Effector memory CD4-positive, alpha-beta T cell (primary cell): ENCODE results near the gene SEZ6L.

ENCODE experiments used
- DNase-seq, 3 donors: peaks; one replicate each; pipeline ENCODE4 v3.0.0-alpha.2; 2020
- H3K27ac ChIP-seq: 2 replicates; pipeline ENCODE4 v1.7.0; 2013; ENCODE audit warnings: mild to moderate bottlenecking, low read length, moderate library complexity; ENCODE audit not compliant: insufficient read depth, poor library complexity, severe bottlenecking
- H3K27me3 ChIP-seq: replicated peaks from 2 replicates; pipeline ENCODE4 v1.7.0; 2013; ENCODE audit warnings: mild to moderate bottlenecking, low read length; ENCODE audit not compliant: insufficient read depth, control insufficient read depth, poor library complexity, severe bottlenecking
- H3K36me3 ChIP-seq: 2 replicates; pipeline ENCODE4 v1.7.0; 2013; ENCODE audit warnings: mild to moderate bottlenecking, low read length, moderate library complexity; ENCODE audit not compliant: control insufficient read depth, insufficient read depth
- H3K4me1 ChIP-seq: 2 replicates; pipeline ENCODE4 v1.7.0; 2013; ENCODE audit warnings: low read length, mild to moderate bottlenecking; ENCODE audit not compliant: control insufficient read depth, insufficient read depth, poor library complexity, severe bottlenecking
- H3K4me3 ChIP-seq: 2 replicates; pipeline ENCODE4 v1.7.0; 2013; ENCODE audit warnings: low read length, low read depth, mild to moderate bottlenecking; ENCODE audit not compliant: insufficient read depth, poor library complexity, severe bottlenecking
- H3K9me3 ChIP-seq: 2 replicates; pipeline ENCODE4 v1.7.0; 2013; ENCODE audit warnings: mild to moderate bottlenecking, low read length, moderate library complexity; ENCODE audit not compliant: control insufficient read depth

SEZ6L gene

DNA sequence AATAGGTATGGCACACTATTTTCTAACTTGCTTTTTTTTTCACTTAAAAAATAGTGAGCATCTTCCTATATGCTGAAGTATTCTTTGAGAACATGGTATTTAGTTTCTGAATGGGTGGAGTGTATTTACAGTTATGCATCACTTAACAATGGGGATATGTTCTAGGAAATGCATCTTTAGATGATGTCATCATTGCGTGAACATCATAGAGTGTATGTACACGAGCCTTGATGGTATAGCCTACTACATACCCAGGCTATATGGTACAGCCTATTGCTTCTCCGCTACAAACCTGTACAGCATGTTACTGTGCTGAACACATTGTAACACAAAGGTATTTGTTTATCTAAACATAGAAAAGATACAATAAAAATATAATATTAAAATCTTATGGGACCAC lies 135.5 kb downstream of the SEZ6L start:
- Histone ChIP-seq H3K4me1 (no peaks in the 10 kb centered on the region), H3K27ac (no peak overlapping the region), H3K4me3 (no peak overlapping the region), H3K36me3 (no peaks in the 10 kb centered on the region), H3K27me3 (no peaks in the 10 kb centered on the region), H3K9me3 (no peaks in the 10 kb centered on the region)
- no peak for DNase-seq

DNA sequence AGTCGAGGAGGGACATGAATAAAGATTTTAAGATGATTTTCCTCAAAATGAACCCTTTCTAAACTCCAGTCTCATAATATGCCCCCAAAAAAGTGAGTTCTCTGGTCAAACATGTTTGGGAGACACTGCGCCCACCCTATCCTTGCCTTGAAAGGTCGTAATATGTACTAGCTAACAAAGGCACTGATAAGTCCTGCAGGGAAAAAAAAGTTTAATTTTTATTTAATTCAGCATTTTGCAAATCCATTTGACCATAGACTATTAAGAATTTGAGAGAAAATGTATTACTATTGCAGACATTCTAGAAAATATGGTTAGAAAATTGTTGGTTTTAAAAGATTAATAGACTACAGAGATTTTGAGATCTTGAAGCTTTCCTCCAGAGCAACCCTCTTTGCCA lies 139.2 kb downstream of the SEZ6L start:
- Histone ChIP-seq H3K4me1 (no peaks in the 10 kb centered on the region), H3K36me3 (no peaks in the 10 kb centered on the region), H3K27me3 (no peaks in the 10 kb centered on the region), H3K27ac (no peak overlapping the region), H3K4me3 (no peak overlapping the region), H3K9me3 (no peaks in the 10 kb centered on the region)
- no peak for DNase-seq

DNA sequence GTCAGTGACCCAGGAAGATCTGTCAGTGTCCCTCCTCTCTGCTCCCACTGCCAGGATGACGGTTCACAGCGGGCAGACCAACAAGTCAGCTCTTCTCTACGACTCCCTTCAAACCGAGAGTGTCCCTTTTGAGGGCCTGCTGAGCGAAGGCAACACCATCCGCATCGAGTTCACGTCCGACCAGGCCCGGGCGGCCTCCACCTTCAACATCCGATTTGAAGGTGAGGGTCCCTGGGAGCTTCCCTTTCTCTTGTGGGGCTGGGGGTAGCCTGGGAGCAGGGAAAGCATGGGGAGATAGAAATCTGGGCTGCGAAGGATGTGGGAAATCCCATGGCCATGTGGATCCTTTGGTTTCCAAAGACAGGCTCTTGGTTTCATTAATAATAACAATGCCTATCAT lies 141.4 kb downstream of the SEZ6L start:
- Histone ChIP-seq H3K4me3 (no peak overlapping the region), H3K9me3 (no peaks in the 10 kb centered on the region), H3K27ac (no peak overlapping the region), H3K36me3 (no peaks in the 10 kb centered on the region), H3K4me1 (no peaks in the 10 kb centered on the region), H3K27me3 (no peaks in the 10 kb centered on the region)
- no peak for DNase-seq

DNA sequence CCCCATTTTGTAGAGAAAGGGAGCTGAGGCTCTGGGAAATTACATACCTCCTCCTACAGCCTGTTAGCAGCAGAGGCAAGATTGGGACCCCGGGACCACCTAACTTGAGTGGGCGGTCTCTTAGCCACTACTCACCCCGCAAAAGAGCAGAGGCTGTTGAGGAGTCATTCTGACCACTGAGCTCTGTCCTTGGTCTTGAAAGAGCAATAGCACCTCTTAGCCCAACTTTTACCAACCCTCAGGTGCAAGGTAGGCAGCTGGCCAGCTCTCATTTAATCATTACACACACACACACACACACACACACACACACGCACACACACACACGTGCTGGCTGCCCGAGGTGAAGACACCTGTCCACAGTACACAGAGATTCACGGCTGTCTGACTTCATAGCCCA lies 144.0 kb downstream of the SEZ6L start:
- no peak for DNase-seq
- H3K27me3 ChIP-seq = no peaks in the 10 kb centered on the region
- H3K4me1 ChIP-seq = no peaks in the 10 kb centered on the region
- no peaks in the 10 kb centered on the region for H3K36me3 ChIP-seq
- H3K27ac ChIP-seq = no peak overlapping the region
- H3K4me3 ChIP-seq = no peak overlapping the region
- no peaks in the 10 kb centered on the region for H3K9me3 ChIP-seq

DNA sequence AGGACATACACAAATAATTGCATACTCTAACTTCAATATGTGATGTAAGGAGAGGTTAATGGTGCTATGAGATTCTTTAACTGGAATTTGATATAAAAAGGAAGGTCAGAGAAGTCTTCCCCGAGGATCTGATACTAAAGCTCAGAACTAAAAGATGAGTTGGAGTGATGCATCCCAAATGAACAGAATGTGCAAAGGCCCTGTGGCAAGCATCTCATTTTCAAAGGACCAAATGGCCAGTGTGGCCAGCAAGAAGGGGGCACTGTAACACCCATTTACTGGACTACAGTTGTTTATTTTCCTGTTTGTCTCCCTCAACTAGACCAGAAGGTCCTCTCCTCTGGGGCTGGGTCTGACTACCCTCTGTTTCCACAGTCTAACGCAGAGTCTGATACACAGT lies 144.9 kb downstream of the SEZ6L start:
- DNase-seq = no peak
- H3K9me3 ChIP-seq = no peaks in the 10 kb centered on the region
- no peaks in the 10 kb centered on the region for H3K36me3 ChIP-seq
- no peak overlapping the region for H3K27ac ChIP-seq
- H3K27me3 ChIP-seq = no peaks in the 10 kb centered on the region
- no peaks in the 10 kb centered on the region for H3K4me1 ChIP-seq
- no peak overlapping the region for H3K4me3 ChIP-seq

DNA sequence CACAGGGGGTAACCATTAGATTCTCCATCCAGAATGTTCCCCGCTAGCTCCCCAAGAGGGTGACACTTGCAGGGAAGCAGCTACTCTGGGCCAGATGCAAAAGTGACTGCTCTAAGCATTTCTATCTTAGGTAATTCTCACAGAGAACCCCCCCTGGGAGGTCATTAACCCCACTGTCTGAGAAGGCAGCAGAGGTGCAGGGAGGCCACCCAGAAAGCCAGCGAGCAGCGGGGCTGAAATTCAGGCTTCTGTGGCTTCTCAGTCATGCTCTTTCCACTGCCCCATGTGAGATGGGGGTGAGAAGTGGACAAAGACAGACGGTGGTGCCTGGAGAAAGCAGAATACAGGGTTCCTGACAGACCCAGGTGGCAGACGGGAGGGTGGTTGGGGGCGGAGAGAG lies 145.4 kb downstream of the SEZ6L start:
- Histone ChIP-seq H3K4me1 (no peaks in the 10 kb centered on the region), H3K27ac (no peak overlapping the region), H3K4me3 (no peak overlapping the region), H3K27me3 (no peaks in the 10 kb centered on the region), H3K36me3 (no peaks in the 10 kb centered on the region), H3K9me3 (no peaks in the 10 kb centered on the region)
- DNase-seq = no peak

DNA sequence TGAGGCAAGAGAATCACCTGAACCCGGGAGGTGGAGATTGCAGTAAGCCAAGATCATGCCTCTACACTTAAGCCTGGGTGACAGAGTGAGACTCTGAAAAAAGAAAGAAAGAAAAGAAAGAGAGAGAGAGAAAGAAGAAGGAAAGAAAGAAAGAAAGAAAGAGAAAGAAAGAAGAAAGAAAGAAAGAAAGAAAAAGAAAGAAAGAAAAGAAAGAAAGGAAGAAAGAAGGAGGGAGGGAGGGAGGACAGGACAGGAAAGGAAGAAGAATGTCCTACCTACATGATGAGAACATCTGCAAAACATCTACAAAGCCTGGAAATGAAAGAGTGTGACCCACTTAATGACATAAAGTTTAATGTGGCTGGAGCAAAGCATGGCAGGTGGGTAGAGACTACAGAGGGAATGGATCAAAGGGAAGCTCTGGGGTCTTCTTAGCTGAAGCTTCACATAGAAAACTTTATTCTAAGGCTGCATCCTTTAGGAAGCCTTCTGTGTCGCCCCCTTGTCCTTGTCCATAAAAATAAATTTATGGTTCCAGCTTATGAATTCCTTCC lies 147.5 kb downstream of the SEZ6L start:
- no peak for DNase-seq
- no peaks in the 10 kb centered on the region for H3K36me3 ChIP-seq
- no peaks in the 10 kb centered on the region for H3K4me1 ChIP-seq
- no peak overlapping the region for H3K4me3 ChIP-seq
- H3K27me3 ChIP-seq = no peaks in the 10 kb centered on the region
- no peaks in the 10 kb centered on the region for H3K9me3 ChIP-seq
- H3K27ac ChIP-seq = no peak overlapping the region

DNA sequence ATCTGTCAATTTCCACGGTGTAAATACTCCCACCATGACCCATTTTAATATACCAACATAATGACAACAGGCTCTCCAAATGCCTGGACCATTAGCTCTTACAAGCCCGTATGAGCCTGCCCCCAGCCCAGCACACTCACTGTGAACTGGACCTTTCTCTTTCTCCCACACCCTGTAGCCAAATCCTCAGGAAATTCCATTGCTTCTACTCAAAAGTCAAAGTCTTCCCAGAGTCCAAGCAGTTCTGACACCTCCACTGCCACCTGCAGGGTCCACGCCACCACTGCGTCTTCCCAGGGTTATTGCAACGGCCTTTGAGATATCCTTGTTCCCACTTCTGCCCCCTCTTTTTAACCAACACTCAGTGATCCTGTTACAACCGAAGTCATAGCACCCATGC lies 149.7 kb downstream of the SEZ6L start:
- no peak overlapping the region for H3K27ac ChIP-seq
- H3K36me3 ChIP-seq = no peaks in the 10 kb centered on the region
- H3K27me3 ChIP-seq = no peaks in the 10 kb centered on the region
- H3K9me3 ChIP-seq = no peaks in the 10 kb centered on the region
- no peak overlapping the region for H3K4me3 ChIP-seq
- no peak for DNase-seq
- no peaks in the 10 kb centered on the region for H3K4me1 ChIP-seq

DNA sequence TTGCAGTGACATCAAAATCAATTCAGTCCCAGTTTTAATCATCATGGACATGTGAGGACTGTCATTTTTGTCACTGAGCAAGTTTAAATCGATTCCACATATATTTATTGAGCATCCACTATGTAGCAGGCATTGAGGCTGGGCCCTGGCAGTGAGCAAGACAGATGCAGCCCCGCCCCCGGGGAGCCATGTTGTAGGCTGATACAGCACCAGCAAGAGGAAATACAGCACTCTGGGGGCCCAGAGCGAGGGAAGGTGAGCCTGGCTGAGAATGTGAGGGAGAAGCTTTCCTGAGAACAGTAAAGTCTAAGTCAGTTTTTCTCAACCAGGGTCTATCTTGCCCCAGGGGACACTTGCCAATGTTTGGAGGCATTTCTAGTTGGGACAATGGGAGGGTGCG lies 151.2 kb downstream of the SEZ6L start:
- Histone ChIP-seq H3K4me3 (no peak overlapping the region), H3K36me3 (no peaks in the 10 kb centered on the region), H3K27me3 (no peaks in the 10 kb centered on the region), H3K9me3 (no peaks in the 10 kb centered on the region), H3K27ac (no peak overlapping the region), H3K4me1 (no peaks in the 10 kb centered on the region)
- no peak for DNase-seq

DNA sequence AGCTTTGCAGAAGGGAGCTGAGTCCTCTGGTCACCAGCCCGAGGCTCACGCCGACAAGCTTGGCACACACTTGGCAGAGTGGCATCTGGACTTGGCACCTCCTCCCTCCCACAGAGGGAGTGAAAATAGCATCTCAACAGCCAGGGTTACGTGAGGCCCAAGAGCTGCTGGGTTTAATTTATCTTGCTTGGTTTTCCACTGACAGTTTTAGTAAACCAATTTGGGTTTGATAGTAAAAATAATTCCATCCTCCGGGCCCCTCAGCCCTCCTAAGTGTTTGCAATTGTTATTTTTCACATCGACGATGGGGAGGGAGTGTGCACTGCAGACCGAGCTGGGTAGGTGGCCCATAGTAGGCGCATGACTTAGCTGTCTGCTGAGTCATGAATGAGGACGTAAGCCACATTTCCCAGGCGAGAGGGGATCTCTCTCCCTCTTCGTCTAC lies 152.2 kb downstream of the SEZ6L start:
- Histone ChIP-seq H3K4me3 (no peak overlapping the region), H3K9me3 (no peaks in the 10 kb centered on the region), H3K4me1 (no peaks in the 10 kb centered on the region), H3K27ac (no peak overlapping the region), H3K36me3 (no peaks in the 10 kb centered on the region), H3K27me3 (no peaks in the 10 kb centered on the region)
- DNase-seq = no peak
